IMR-90 (cell line): ENCODE measurements around the gene PTPRK. TPM values are rescaled to one million over a fixed set of nuclear protein-coding genes. Genes with fewer than 3 reads are reported as not detected.

Experiments used
- ATAC-seq: fragments of 200-7000 bp; cut with Tn5 transposase; 2 replicates; pipeline ENCODE4 v1.9.1; 2020; ENCODE audit warnings: low read depth, mild to moderate bottlenecking, moderate library complexity
- BruUV-seq: library from RNA; stranded (reverse); fragments of 400-500 nt; replicated peaks from 2 replicates; lab custom pipeline; 2021; lab: Mats Ljungman, UMichigan
- CTCF ChIA-PET: fragments of 300-600 bp; formaldehyde crosslinking; extraction: SDS; loops from one replicate; lab custom pipeline; 2021; ENCODE audit warnings: antibody characterized with exemption; lab: Yijun Ruan, JAX
- POLR2A ChIA-PET: fragments of 300-600 bp; sonication (Branson Sonifier 250); formaldehyde crosslinking; loops from one replicate; lab custom pipeline; 2022; ENCODE audit warnings: antibody characterized with exemption; ENCODE audit not compliant: unreplicated experiment; lab: Charles Lee
- DNase-seq: peaks from one replicate; pipeline ENCODE4 v3.0.0; 2013
- H2AFZ ChIP-seq: replicated peaks from 2 replicates; pipeline ENCODE3; 2013; ENCODE audit warnings: low read length, mild to moderate bottlenecking; ENCODE audit not compliant: poor library complexity
- H2AK5ac ChIP-seq: 2 replicates; pipeline ENCODE4 v1.6.1; 2013; ENCODE audit warnings: low read depth, low read length, inconsistent platforms
- H2AK9ac ChIP-seq: replicated peaks from 2 replicates; pipeline ENCODE3; 2013; ENCODE audit warnings: mild to moderate bottlenecking, low read depth, low read length, moderate library complexity; ENCODE audit not compliant: poor library complexity
- H2BK120ac ChIP-seq: 2 replicates; pipeline ENCODE4 v1.6.1; 2013; ENCODE audit warnings: low read depth, low read length, inconsistent platforms
- H2BK15ac ChIP-seq: 3 replicates; pipeline ENCODE4 v1.6.1; 2013; ENCODE audit warnings: low read depth, low read length, inconsistent platforms
- H2BK20ac ChIP-seq: 2 replicates; pipeline ENCODE4 v1.6.1; 2013; ENCODE audit warnings: low read depth, mild to moderate bottlenecking, inconsistent platforms, low read length, moderate library complexity
- H2BK5ac ChIP-seq: 2 replicates; pipeline ENCODE4 v1.6.1; 2013; ENCODE audit warnings: mild to moderate bottlenecking, low read depth, low read length, inconsistent platforms; ENCODE audit not compliant: poor library complexity, severe bottlenecking
- H3K14ac ChIP-seq: replicated peaks from 2 replicates; pipeline ENCODE4 v1.6.1; 2013; ENCODE audit warnings: low read depth, low read length, inconsistent platforms
- H3K18ac ChIP-seq: 2 replicates; pipeline ENCODE4 v1.6.1; 2013; ENCODE audit warnings: low read depth, low read length, control low read depth
- H3K23ac ChIP-seq: 2 replicates; pipeline ENCODE4 v1.6.1; 2013; ENCODE audit warnings: low read depth, low read length, inconsistent platforms
- H3K27ac ChIP-seq: 2 replicates; pipeline ENCODE4 v1.5.1; 2013; ENCODE audit warnings: mild to moderate bottlenecking, control low read depth, low read length; ENCODE audit not compliant: insufficient read depth
- H3K27me3 ChIP-seq: 2 replicates; pipeline ENCODE4 v1.6.1; 2013; ENCODE audit warnings: low read length; ENCODE audit not compliant: control insufficient read depth, insufficient read depth
- H3K36me3 ChIP-seq: 2 replicates; pipeline ENCODE4 v1.6.1; 2013; ENCODE audit warnings: low read length, mixed read lengths; ENCODE audit not compliant: control insufficient read depth, insufficient read depth
- H3K4ac ChIP-seq: 2 replicates; pipeline ENCODE4 v1.6.1; 2013; ENCODE audit warnings: low read depth, low read length, inconsistent platforms
- H3K4me1 ChIP-seq: 2 replicates; pipeline ENCODE4 v1.6.1; 2013; ENCODE audit warnings: low read length, mixed read lengths; ENCODE audit not compliant: control insufficient read depth, insufficient read depth
- H3K4me2 ChIP-seq: 2 replicates; pipeline ENCODE4 v1.6.1; 2013; ENCODE audit warnings: low read depth, mild to moderate bottlenecking, control low read depth, low read length, moderate library complexity
- H3K4me3 ChIP-seq: 2 replicates; pipeline ENCODE4 v1.5.1; 2013; ENCODE audit warnings: low read depth, mild to moderate bottlenecking, control low read depth, low read length, moderate library complexity; ENCODE audit not compliant: insufficient read depth
- H3K56ac ChIP-seq: 2 replicates; pipeline ENCODE4 v1.6.1; 2013; ENCODE audit warnings: low read length, inconsistent platforms; ENCODE audit not compliant: insufficient read depth; ENCODE audit errors: extremely low read depth
- H3K79me1 ChIP-seq, 2 experiments: 2 replicates each; pipeline ENCODE4 v1.6.1; 2013; ENCODE audit warnings: low read length in 2 of 2, inconsistent platforms in 1 of 2, low read depth in 1 of 2
- H3K9ac ChIP-seq: 2 replicates; pipeline ENCODE4 v1.6.1; 2013; ENCODE audit warnings: low read depth, low read length, control low read depth
- H3K9me1 ChIP-seq: 2 replicates; pipeline ENCODE4 v1.6.1; 2013; ENCODE audit warnings: low read length, inconsistent platforms; ENCODE audit not compliant: insufficient read depth
- H3K9me3 ChIP-seq: 2 replicates; pipeline ENCODE4 v1.6.1; 2013; ENCODE audit warnings: low read length; ENCODE audit not compliant: control insufficient read depth, insufficient read depth
- H4K20me1 ChIP-seq: 2 replicates; pipeline ENCODE4 v1.6.1; 2013; ENCODE audit warnings: low read length, inconsistent platforms; ENCODE audit not compliant: insufficient read depth
- H4K5ac ChIP-seq: 2 replicates; pipeline ENCODE4 v1.6.1; 2013; ENCODE audit warnings: mild to moderate bottlenecking, low read depth, low read length, control low read depth
- H4K8ac ChIP-seq, 2 experiments: 2 replicates each; pipeline ENCODE4 v1.6.1; 2013; ENCODE audit warnings: low read depth in 2 of 2, low read length in 2 of 2, control low read depth in 1 of 2, inconsistent platforms in 1 of 2
- H4K91ac ChIP-seq: 2 replicates; pipeline ENCODE4 v1.6.1; 2013; ENCODE audit warnings: low read depth, low read length, inconsistent platforms; ENCODE audit not compliant: insufficient read depth
- BHLHE40 ChIP-seq: fragments of 150-350 bp; IDR thresholded peaks from 2 replicates; pipeline ENCODE4 v1.6.1; 2016; ENCODE audit warnings: mild to moderate bottlenecking, low read depth, low read length
- CEBPB ChIP-seq: IDR thresholded peaks from 2 replicates; pipeline ENCODE4 v1.6.1; 2012; ENCODE audit warnings: low read depth, low read length, improper control_type of control experiment
- FOS ChIP-seq: fragments of 150-350 bp; IDR thresholded peaks from 2 replicates; pipeline ENCODE4 v1.6.1; 2016; ENCODE audit warnings: low read depth, low read length
- NFE2L2 ChIP-seq: fragments of 150-350 bp; IDR thresholded peaks from 2 replicates; pipeline ENCODE4 v1.6.1; 2016; ENCODE audit warnings: low read depth, mild to moderate bottlenecking, low read length
- POLR2A ChIP-seq: IDR thresholded peaks from 2 replicates; pipeline ENCODE4 v1.6.1; 2012; ENCODE audit warnings: mild to moderate bottlenecking, low read depth, low read length
- RAD21 ChIP-seq: IDR thresholded peaks from 2 replicates; pipeline ENCODE4 v1.6.1; 2012; ENCODE audit warnings: low read length, improper control_type of control experiment
- RCOR1 ChIP-seq: IDR thresholded peaks from 2 replicates; pipeline ENCODE4 v1.6.1; 2012; ENCODE audit warnings: mild to moderate bottlenecking, low read length, improper control_type of control experiment; ENCODE audit not compliant: insufficient replicate concordance
- RFX5 ChIP-seq: IDR thresholded peaks from 2 replicates; pipeline ENCODE4 v1.8.0; 2012; ENCODE audit warnings: low read depth, mild to moderate bottlenecking, low read length, moderate library complexity
- SMC3 ChIP-seq: fragments of 150-350 bp; IDR thresholded peaks from 2 replicates; pipeline ENCODE4 v1.6.1; 2016; ENCODE audit warnings: low read depth, mild to moderate bottlenecking, antibody characterized with exemption, low read length, moderate library complexity
- WGBS, 2 experiments: methylation state at CpG; one replicate each; pipeline versions ENCODE4 v1.1.5 to v1.1.7; 2013; ENCODE audit warnings: missing lambda C conversion rate in 2 of 2; ENCODE audit not compliant: insufficient read length in 1 of 2; ENCODE audit errors: extremely low coverage in 2 of 2; 5-methylcytosine and 5-hydroxymethylcytosine counted together
- dilution Hi-C: fragments of 300-500 bp; cut with HindIII; formaldehyde crosslinking; loops from one replicate; pipeline ENCODE4 v1.14.3; 2018; ENCODE audit warnings: low sequenced_read_pairs; ENCODE audit not compliant: unreplicated experiment
- in situ Hi-C: fragments of 300-500 bp; cut with MboI; formaldehyde crosslinking; loops from 3 replicates; pipeline ENCODE4 v1.14.3; 2019; ENCODE audit warnings: low sequenced_read_pairs, inconsistent platforms, mixed read lengths
- intact Hi-C: fragments of 100-400 bp; cut with micrococcal nuclease; formaldehyde crosslinking; loops from 2 replicates; pipeline ENCODE4 v1.10.0; 2022
- polyA plus RNA-seq, 3 experiments: library from polyadenylated mRNA; depleted of rRNA; stranded (reverse); fragments of >200 nt; gene quantifications; 2 replicates each; pipeline ENCODE4 v1.2.3, GENCODE V29; 2012; ENCODE audit warnings: low replicate concordance in 1 of 3
- total RNA-seq: library from RNA; depleted of rRNA; stranded (reverse); fragments of >200 nt; gene quantifications from 2 replicates; pipeline ENCODE4 v1.2.3, GENCODE V29; 2012
- TF ChIP-seq, protein P1 (sequence below): fragments of 150-350 bp; IDR thresholded peaks from 2 replicates; pipeline ENCODE4 v1.6.1; 2017; ENCODE audit warnings: mild to moderate bottlenecking, antibody characterized with exemption, low read length, low read depth

Gene PTPRK
- total and polyA plus RNA-seq, 2 of the 4 experiments (the other 2 are of a cell fraction), result 18.0 to 80.8 TPM

DNA sequence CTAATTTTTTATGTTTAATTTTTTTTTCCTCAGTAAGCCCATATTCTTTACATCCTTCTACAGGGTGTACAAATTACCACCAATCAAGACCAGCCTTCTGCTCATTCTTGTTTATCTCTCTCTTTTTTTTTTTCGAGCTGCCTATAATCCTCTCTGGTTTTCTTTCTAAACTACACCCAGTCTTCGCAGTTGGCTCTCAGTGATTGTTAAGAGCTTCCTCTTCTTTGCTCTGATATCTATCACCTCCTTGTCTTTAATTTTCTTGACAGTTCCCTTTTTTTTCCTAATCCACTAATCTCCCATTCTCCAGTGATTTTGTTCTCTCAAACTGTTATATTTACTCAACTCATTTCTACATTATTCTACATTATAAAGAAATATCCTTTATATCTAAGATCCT lies 38.5 kb upstream of the PTPRK start:
- BruUV-seq, result no TSS peak
- DNase-seq, result no peak
- Histone ChIP-seq H2AFZ (no peak overlapping the region), H3K14ac (no peak overlapping the region), H2BK20ac (no peak overlapping the region), H3K4me1 (no peaks in the 10 kb centered on the region), H4K8ac (no peak overlapping the region), H2AK9ac (no peak overlapping the region), H3K4me2 (no peak overlapping the region), H3K79me1 (no peaks in the 10 kb centered on the region), H4K20me1 (no peaks in the 10 kb centered on the region), H3K27ac (no peak overlapping the region), H2BK120ac (no peak overlapping the region), H4K91ac (no peak overlapping the region), H2BK5ac (no peak overlapping the region), H3K27me3 (no peaks in the 10 kb centered on the region), H3K9me1 (no peaks in the 10 kb centered on the region), H3K18ac (no peak overlapping the region), H3K36me3 (no peaks in the 10 kb centered on the region), H3K4me3 (no peak overlapping the region), H3K56ac (no peak overlapping the region), H3K4ac (no peak overlapping the region), H2AK5ac (no peak overlapping the region), H3K9ac (no peak overlapping the region), H2BK15ac (no peak overlapping the region), H3K9me3 (no peaks in the 10 kb centered on the region), H4K5ac (no peak overlapping the region), H3K23ac (no peak overlapping the region)
- intact Hi-C loops, result no loop called here
- no CpG with 5 or more reads among the region's 2 CpGs for WGBS, 2 experiments
- no peak for ATAC-seq
- CTCF ChIA-PET, result no interaction called here
- dilution Hi-C loops, result no loop called here
- TF ChIP-seq BHLHE40, result no peak
- no peak for TF ChIP-seq RAD21
- TF ChIP-seq CEBPB, result no peak
- no peak for TF ChIP-seq NFE2L2
- no peak for TF ChIP-seq RCOR1
- TF ChIP-seq POLR2A, result no peak
- TF ChIP-seq FOS, result no peak
- TF ChIP-seq, protein P1, sequence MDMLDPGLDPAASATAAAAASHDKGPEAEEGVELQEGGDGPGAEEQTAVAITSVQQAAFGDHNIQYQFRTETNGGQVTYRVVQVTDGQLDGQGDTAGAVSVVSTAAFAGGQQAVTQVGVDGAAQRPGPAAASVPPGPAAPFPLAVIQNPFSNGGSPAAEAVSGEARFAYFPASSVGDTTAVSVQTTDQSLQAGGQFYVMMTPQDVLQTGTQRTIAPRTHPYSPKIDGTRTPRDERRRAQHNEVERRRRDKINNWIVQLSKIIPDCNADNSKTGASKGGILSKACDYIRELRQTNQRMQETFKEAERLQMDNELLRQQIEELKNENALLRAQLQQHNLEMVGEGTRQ, result no peak
- no peak for TF ChIP-seq SMC3
- no peak for TF ChIP-seq RFX5
- POLR2A ChIA-PET, result no interaction called here
- in situ Hi-C loops, result no loop called here
